Right lobe of liver (tissue), 6 donors: ENCODE data around the gene ADGRG3. TPM values are rescaled to one million over a fixed set of nuclear protein-coding genes. Genes with fewer than 3 reads are reported as not detected.
A peak's percentile ranks its signal among the peaks of the same experiment; 100 is the strongest.

Source experiments
- ATAC-seq, 4 donors: fragments of 200-7000 bp; cut with Tn5 transposase; one replicate each; pipeline ENCODE4 v1.9.1; 2020; ENCODE audit warnings: mild to moderate bottlenecking in 4 of 4, moderate library complexity in 4 of 4
- DNase-seq, 3 donors: peaks; one replicate each; pipeline ENCODE4 v3.0.0-alpha.2; 2020
- H3K27ac ChIP-seq, 3 donors: fragments of 200-600 bp; one replicate each; pipeline ENCODE4 v1.8.0; 2022
- H3K27me3 ChIP-seq, 2 donors: fragments of 200-600 bp; one replicate each; pipeline ENCODE4 v1.8.0; 2022
- H3K36me3 ChIP-seq, 4 donors: fragments of 200-600 bp; sonication (generic) in 1 of 4; one replicate each; pipeline versions ENCODE4 v1.5.1 to v1.8.0; 2017 to 2022; ENCODE audit warnings: control low read depth in 1 of 4
- H3K4me1 ChIP-seq, 4 donors: fragments of 200-600 bp; sonication (generic) in 1 of 4; one replicate each; pipeline versions ENCODE4 v1.5.1 to v1.8.0; 2017 to 2022; ENCODE audit warnings: control low read depth in 1 of 4
- H3K4me3 ChIP-seq, 3 donors: fragments of 200-600 bp; one replicate each; pipeline ENCODE4 v1.8.0; 2022
- H3K9me3 ChIP-seq, 4 donors: fragments of 200-600 bp; sonication (generic) in 1 of 4; one replicate each; pipeline versions ENCODE4 v1.5.1 to v1.8.0; 2017 to 2022; ENCODE audit warnings: control low read depth in 1 of 4
- POLR2A ChIP-seq: fragments of 450-650 bp; IDR thresholded peaks from one replicate; pipeline ENCODE4 v1.6.1; 2017; ENCODE audit warnings: antibody characterized with exemption, mild to moderate bottlenecking
- WGBS: methylation state at CpG from one replicate; pipeline ENCODE4 v1.1.6; 2018; ENCODE audit warnings: low coverage, low lambda C conversion rate; ENCODE audit not compliant: insufficient coverage; ENCODE audit errors: missing lambda C conversion rate; 5-methylcytosine and 5-hydroxymethylcytosine counted together
- intact Hi-C, 2 donors: fragments of 100-400 bp; cut with DNase I; formaldehyde crosslinking; loops; one replicate each; pipeline versions ENCODE4 v1.11.2 to v1.14.1; 2022
- total RNA-seq, 6 experiments: library from RNA; depleted of rRNA in 2 of 6; stranded (reverse); fragments of >200 nt in 2 of 6; fragmentation: NEBNext Ultra II Directional in 3 of 6; extraction: Animal tissue kit (Norgen Biotek cat#: 25700) in 3 of 6; gene quantifications; one replicate each; pipeline versions ENCODE4 v1.1.0 to v1.2.4, GENCODE V29; 2016 to 2023
- TF ChIP-seq, protein P1 (sequence below), 4 donors: fragments of 200-600 bp in 3 of 4; fragments of 450-650 bp in 1 of 4; IDR thresholded peaks; one replicate each; pipeline versions ENCODE4 v1.5.1 to v1.8.0; 2016 to 2022; ENCODE audit warnings: antibody characterized with exemption in 4 of 4, mild to moderate bottlenecking in 2 of 4
- donor health status: DM: no; HTN: yes; CAD: no.
- donor health status: DM: no; HTN: no; CAD: no.
- donor health status: DM: no; HTN: no; CAD: no.
- donor health status: DM: no; HTN: yes; CAD: no.
- donor health status: DM: no; HTN: yes; CAD: no.

The ADGRG3 gene
- total RNA-seq, 6 experiments from 2014 or later, result 0.37 to 1.6 (median 0.83) TPM

DNA sequence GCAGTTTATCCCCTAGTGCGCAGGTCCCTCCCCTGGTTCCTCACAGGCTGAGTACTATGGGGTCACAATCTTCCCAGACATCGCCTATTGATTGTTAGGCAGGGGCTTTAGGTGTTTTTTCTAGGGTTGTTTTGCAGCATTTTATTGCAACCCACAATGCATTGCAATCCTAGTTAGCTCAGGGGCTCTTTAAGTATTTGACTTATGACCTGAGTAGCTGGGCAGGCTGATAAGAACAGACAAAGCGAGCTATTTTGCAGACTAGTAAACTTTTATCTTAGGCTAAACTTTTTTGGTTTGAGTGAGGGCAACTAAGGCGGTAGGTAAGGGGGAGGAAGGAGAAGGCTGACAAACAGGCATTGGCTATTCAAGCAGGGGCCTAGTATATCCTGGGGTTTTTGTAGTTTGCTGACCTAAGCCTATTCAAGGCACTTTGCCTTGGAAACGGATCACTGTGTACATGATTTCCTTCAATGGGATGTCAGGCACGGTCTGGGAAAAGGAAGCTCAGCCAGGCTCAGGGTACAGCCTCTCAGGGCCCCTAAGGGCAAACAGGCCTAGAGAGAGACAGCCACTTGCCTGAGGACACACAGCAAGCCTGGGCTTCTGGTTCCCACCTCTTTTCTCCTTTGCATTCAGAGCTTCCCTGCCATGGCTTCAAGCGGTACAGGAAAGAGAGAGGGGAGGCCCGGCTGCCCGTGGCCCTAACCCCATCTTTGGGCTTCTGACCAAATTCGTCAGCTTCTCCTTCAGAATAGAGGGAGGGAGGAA, 32.9 kb downstream of the ADGRG3 start:
- Histone ChIP-seq H3K4me1 (peaks cover 0 to 29% (median 8%) of the 10 kb centered on the region in 4 donors), H3K4me3 (no peak overlapping the region), H3K36me3 (no peaks in the 10 kb centered on the region), H3K27ac (peak overlapping the region in 1 of 3 donors; percentile 45), H3K9me3 (no peaks in the 10 kb centered on the region), H3K27me3 (no peaks in the 10 kb centered on the region)
- ATAC-seq (peak; percentile 18 to 40 (median 34)), DNase-seq (no peak)
- intact Hi-C loops, result no loop called here
- 49% methylated on average over 7 of the region's 10 CpGs for WGBS
- TF ChIP-seq, protein P1, sequence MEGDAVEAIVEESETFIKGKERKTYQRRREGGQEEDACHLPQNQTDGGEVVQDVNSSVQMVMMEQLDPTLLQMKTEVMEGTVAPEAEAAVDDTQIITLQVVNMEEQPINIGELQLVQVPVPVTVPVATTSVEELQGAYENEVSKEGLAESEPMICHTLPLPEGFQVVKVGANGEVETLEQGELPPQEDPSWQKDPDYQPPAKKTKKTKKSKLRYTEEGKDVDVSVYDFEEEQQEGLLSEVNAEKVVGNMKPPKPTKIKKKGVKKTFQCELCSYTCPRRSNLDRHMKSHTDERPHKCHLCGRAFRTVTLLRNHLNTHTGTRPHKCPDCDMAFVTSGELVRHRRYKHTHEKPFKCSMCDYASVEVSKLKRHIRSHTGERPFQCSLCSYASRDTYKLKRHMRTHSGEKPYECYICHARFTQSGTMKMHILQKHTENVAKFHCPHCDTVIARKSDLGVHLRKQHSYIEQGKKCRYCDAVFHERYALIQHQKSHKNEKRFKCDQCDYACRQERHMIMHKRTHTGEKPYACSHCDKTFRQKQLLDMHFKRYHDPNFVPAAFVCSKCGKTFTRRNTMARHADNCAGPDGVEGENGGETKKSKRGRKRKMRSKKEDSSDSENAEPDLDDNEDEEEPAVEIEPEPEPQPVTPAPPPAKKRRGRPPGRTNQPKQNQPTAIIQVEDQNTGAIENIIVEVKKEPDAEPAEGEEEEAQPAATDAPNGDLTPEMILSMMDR (IDR thresholded peaks at IDR 0.05), result no peak

DNA sequence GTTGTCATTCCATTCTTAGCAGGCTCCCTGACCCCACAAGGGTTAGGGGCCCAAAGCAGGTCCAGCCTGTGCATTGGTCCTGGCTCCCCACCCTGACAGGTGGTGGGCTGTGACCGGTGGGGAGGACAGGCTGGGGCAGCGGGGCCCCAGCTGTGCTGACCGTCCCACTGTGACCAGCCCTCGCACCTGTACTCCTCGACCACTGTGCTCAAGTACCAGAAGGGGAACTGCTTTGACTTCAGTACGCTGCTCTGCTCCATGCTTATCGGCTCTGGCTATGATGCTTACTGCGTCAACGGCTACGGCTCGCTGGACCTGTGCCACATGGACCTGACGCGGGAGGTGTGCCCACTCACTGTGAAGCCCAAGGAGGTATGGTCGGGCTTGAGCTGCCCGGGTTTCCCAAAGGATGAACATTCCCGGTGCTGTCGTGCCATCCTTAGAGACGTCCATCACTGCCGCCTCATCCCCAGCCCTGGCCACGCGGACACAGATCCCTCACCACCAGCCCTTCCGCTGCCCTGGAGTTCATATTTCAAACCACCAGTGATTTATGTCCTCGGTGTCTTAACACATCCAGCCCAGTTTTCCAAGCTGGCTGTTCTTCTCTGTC, 33.8 kb downstream of the ADGRG3 start:
- peak overlapping the region in 1 of 3 donors; percentile 45 for H3K27ac ChIP-seq
- intact Hi-C loops, result no loop called here
- ATAC-seq, result no peak

DNA sequence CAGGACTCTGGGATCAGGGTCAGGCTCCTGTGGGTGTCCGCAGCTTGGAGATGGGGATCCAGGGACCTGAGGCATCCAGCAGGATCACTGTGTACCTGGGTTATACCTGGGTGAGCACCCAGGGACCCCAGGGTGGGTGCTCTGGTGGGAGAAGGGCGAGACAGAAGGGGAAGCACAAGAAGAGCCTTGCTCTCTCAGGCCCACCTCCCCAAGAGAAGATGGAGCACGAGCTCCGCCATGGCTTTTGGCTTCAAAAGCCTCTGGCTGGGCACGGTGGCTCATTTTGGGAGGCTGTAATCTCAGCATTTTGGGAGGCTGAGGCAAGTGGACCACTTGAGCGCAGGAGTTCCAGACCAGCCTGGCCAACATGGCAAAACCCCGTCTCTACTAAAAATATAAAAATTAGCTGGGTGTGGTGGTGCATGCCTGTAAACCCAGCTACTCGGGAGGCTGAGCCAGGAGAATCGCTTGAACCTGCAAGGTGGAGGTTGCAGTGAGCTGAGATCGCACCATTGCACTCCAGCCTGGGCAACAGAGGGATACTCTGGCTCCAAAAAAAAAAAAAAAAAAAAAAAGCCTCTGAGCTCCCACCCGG, 35.4 kb downstream of the ADGRG3 start:
- peak overlapping the region in 2 of 3 donors; percentile 88 to 91 for H3K27ac ChIP-seq
- no peak for ATAC-seq
- no peaks in the 10 kb centered on the region for H3K36me3 ChIP-seq
- H3K4me1 ChIP-seq, result peaks cover 0 to 29% (median 8%) of the 10 kb centered on the region in 4 donors
- intact Hi-C loops, result no loop called here
- DNase-seq, result no peak
- 64% methylated on average over 11 of the region's 11 CpGs for WGBS
- H3K4me3 ChIP-seq, result no peak overlapping the region
- H3K27me3 ChIP-seq, result no peaks in the 10 kb centered on the region
- no peaks in the 10 kb centered on the region for H3K9me3 ChIP-seq
- no peak for TF ChIP-seq POLR2A
- TF ChIP-seq, protein P1 (IDR thresholded peaks at IDR 0.05), result no peak

More for the DNA sequence above, 33.8 kb downstream of the ADGRG3 start:
- H3K4me3 ChIP-seq, result no peak overlapping the region
- no peak for TF ChIP-seq POLR2A
- TF ChIP-seq, protein P1 (IDR thresholded peaks at IDR 0.05), result no peak
- no peaks in the 10 kb centered on the region for H3K36me3 ChIP-seq
- WGBS, result 96% methylated on average over 5 of the region's 23 CpGs
- DNase-seq, result no peak
- H3K4me1 ChIP-seq, result peaks cover 0 to 29% (median 8%) of the 10 kb centered on the region in 4 donors
- H3K9me3 ChIP-seq, result no peaks in the 10 kb centered on the region
- no peaks in the 10 kb centered on the region for H3K27me3 ChIP-seq

DNA sequence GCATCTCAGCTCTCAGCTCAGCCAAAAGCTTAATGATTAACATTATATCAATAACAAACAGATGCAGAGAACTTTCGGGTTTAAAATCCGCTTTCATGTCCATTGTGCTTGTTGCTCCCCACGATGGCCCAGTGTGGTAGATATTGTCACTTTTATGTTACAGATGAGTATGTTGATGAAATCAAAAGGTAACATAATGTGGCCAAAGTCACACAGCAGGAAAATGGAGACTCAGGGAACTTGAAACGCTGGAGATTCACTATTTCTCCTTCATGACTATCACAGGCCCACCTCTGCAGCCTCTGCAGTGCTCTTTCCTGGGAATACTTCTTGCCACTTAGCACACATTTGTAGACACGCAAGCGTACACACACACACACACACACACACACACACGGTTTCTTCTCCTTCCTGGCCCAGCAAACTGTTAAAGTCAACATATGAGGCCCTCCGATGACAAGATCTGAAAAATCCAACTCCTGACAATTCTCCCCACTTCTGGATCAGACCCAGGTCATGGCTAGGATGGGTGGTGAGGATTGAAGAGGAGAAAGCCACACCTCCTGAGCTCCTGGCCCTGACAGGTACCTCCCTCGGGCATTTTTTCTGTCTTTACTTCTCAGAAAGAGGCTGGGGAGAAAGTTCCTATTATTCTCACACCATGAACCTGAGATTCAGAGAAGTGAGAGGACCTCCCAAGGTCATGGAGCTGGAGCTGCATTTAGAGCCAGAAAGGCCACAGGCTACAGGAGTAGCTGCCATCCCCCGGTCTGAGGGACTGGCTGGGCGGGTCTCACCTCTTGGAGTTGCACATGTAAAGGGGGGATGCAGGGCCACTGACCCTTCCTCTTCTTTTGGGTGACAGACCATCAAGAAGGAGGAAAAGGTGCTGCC, 36.2 kb downstream of the ADGRG3 start:
- Histone ChIP-seq H3K36me3 (no peaks in the 10 kb centered on the region), H3K9me3 (no peaks in the 10 kb centered on the region), H3K27me3 (no peaks in the 10 kb centered on the region), H3K27ac (peak overlapping the region in 2 of 3 donors; percentile 88 to 91), H3K4me3 (no peak overlapping the region), H3K4me1 (peaks cover 0 to 29% (median 8%) of the 10 kb centered on the region in 4 donors)
- DNase-seq (no peak), ATAC-seq (peak; percentile 86 to 93 (median 91))
- TF ChIP-seq, protein P1 (IDR thresholded peaks at IDR 0.05), result no peak
- no peak for TF ChIP-seq POLR2A
- intact Hi-C loops, result no loop called here
- WGBS, result 7% methylated on average over 9 of the region's 11 CpGs
